HG03159 (cell line): ENCODE results near the gene NAAA.
"Not testable (repeated sequence)": the region's sequence is repeated elsewhere in the genome, so short reads cannot be mapped to it uniquely, and the experiment has no call there.

Source experiments
- ATAC-seq: cut with Tn5 transposase; IDR thresholded peaks from one replicate; pipeline ENCODE4 v1.9.1; 2021; ENCODE audit warnings: mild to moderate bottlenecking, moderate library complexity; ENCODE audit not compliant: unreplicated experiment

Gene NAAA

DNA sequence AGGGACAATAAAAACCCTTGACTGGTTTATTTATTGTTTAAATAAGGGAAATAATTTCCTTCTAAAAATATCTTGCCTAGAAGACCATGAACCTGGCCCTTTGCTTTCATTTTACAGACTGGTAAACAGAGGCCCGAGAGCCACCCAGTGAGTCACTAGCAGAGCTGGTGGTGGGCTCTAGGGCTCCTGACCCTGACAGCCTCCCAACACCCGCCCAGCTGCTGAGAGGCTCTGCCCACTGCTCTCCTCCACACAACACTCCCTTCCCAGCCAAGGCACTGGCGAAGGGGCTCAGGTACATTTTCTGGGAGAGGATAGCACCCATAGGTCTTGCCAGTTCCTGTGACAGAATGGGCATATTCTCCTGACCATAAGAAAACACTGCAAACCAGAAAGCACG lies 20.5 kb downstream of the NAAA start:
- ATAC-seq = no peak

DNA sequence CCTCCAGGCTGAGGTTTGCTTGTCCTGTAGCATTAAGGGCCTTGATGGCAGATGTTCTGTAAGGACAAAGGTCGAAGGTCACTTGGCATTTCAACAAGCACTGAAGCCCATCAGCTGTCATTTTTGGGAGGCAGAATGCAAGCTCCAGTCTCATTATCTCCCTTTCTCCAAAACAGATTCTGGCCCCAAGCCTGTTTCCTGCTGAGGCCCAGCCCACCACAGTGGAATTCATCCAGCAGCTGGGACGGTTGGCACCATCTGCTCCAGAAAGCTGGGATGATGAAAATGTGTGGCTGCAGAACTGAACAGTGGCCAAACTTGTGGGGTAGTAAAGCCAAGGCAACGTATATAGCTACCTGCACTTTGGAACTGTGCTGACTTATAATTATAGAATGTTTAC lies 20.9 kb downstream of the NAAA start:
- ATAC-seq = no peak

DNA sequence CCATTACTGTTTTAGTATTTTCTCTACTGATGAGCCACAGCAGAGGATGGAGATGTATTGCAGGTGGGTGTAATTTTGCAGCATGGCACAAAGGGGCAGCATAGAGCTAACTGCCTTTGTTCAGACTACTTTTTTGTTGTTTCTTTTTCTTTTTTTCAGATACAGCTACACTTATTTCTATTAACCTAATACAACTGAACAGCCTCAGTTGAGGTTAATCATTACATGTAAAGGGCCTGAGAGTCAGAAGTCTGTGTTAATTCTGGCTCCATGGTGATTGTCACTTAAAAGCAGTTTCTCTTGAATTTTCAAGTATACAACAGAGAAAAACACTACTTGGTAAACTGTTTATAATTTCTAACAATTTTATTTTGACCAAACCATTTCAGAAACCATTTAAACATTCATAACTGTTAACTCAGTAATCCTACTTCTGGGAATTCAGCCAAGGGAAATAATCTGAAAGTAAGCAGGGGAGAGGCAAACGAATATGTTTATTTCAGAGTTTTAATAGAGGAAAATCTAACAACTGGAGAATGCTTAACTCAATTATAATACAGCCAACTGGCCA lies 24.6 kb downstream of the NAAA start:
- peak; percentile 93 for ATAC-seq

DNA sequence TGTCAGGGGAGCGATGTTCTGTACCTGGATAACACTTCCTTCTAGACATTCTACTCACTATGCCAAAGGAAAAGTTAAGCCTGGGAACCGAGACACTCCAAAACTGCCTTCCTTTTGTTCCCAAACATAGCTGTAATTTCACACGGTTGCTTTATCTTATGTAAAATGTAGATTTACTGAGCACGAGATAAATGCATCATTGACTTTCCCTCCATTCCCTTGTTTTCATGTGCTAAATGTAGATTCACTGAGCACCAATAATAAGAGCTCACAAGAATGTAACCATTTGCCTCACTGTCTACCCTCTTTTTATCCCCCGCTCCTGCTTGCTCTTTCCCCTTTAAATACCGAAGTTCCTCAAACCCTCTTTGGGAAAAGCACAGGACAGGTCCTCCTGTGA lies 27.8 kb downstream of the NAAA start:
- ATAC-seq = no peak

DNA sequence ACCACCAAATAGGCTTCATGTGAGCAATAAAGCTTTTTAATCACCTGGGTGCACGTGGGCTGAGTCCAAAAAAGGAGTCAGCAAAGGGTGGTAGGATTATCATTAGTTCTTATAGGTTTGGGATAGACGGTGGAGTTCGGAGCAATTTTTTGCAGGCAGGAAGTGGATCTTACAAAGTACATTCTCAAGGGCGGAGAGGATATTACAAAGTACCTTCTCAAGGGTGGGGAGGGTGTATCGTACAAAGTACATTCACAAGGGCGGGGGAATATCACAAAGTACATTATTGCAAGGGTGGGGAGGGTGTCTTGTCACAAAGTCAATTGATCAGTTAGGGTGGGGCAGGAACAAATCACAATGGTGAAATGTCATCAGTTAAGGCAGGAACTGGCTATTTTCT lies 30.0 kb downstream of the NAAA start:
- not testable (repeated sequence) for ATAC-seq

DNA sequence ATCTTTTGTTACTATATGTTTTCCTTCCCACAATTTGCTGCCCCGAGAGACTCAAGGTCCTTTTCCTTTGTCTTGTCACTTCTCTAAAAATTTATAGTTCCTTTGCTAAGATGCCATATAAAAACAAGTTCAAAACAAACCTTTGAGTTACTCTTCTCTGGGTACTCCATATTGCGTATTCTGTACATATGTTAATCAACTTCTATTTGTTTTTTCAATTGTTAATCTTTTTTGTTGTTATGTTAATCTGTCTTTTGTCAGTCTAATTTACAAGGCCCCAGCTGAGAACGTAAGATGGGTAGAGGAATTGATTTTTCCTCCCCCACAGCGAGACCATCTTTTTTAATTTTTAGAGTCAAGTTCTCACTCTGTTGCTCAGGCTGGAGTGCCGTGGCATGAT lies 31.4 kb downstream of the NAAA start:
- no peak for ATAC-seq

DNA sequence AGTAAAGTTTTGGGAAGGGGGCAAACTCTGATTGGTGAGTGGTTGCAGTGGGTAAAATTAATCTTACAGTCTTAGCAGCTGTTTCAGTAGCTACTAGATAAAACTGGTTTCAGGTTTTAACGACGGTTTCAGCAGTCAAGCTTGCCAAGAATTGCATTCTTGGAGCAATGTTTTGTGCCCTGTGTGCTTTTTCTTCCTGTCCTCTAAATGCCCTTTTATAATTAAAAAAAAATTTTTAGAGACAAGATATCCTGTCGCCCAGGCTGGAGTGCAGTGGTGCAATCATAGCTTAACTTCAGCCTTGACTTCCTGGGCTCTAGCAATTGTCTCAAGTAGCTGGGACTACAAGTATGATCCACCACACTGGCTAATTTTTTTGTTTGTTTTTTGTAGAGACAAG lies 32.3 kb downstream of the NAAA start:
- no peak for ATAC-seq

DNA sequence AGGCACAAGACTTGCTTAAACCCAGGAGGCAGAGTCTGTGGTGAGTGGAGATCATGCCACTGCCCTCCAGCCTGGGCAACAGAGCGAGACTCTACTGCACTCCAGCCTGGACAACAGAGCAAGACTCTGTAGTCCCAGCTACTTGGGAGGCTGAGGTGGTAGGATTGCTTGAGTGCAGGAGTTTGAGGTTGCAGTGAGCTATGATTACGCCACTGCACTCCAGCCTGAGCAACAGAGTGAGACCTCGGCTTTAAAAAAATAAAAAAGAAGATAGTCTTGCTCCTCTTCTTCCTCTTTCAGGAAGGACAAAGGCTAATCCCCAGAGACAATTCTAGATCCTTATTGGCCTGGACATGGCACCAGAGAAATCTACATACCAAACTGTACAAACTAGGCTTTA lies 32.8 kb downstream of the NAAA start:
- ATAC-seq = no peak

DNA sequence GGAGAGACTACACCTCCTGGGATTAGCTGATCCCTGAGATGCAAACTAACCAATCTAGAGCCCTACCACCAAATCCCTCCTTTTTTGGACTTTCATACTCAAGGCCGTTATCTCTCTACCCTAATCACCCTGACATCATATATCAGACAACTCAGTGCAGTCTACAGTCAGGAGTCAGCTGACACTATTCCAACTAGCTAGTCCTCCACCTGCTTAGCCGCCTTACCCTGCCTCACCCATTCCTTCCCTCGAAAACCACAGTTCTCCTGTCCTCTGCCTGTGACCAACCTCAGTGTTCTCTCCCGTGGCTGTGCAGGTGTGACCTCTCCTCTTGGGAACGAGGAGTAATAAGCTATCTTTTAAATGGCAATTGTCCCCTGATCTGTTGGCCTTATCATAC lies 36.7 kb downstream of the NAAA start:
- ATAC-seq = no peak

DNA sequence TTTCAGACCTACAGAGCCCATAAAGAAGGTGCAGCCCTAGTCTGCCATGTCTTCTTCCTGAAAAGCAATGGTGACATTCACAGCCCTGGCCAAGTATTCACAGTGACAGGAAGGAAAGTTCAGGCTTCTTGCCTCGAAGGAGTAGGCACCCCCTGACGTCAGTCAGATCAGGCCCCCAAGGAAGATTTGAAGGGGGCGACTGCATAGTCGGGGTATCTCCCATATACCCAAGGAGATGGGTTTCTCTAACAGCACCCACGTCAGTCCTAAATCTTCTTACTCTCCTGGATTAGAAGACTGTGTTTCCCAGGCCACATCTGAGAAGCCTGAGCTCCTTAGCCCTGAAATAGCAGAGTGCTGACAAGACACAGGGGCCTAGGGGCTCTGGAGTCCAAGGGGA lies 38.5 kb downstream of the NAAA start, which contains the start of gene PPEF2:
TSS of gene PPEF2 (minus strand) at position 101 of the 400 bp plus-strand sequence. CDS start 6,127 bp downstream, outside the sequence.
- no peak for ATAC-seq

DNA sequence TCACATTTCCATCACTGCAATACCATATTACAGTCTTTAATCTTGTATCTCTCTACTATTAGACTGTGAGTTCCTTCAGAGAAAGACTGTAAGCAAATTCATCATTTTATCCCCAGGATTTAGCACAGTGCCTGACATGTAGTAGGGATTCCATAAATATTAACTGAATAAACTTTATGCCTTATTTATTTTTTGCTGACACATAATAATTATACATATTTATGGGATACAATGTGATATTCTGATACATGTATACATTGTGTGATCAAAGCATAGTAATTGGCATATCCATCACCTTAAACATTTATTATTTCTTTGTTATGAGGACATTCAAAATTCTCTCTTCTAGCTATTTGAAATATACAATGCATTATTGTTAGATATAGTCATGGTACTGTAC lies 42.3 kb downstream of the NAAA start:
- ATAC-seq = no peak

DNA sequence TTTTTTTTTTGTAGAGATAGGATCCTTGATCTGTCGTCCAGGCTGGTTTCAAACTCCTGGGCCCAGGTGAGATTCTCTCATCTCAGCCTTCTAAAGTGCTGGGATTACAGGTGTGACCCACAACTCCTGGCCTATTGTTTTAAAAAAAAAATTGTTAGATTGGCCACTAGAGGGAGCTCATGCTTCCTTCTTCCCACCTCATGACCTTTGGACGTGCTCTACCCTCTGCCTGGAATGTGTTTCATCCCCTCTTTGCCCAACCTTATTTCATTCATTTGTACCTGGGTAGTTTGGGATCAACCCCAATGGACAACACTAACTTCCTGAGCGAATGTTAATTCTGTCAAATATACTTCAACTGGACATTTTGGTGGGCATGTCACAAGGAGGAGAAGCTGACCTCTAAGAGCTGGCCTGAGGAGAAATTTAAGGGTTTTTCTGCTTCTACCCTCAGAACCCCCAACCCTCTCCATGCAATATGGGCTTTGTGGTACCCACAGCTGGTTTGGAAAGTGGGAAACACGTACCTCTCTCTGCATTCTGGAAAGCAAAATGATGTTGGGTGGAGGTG lies 45.0 kb downstream of the NAAA start:
- ATAC-seq = no peak

DNA sequence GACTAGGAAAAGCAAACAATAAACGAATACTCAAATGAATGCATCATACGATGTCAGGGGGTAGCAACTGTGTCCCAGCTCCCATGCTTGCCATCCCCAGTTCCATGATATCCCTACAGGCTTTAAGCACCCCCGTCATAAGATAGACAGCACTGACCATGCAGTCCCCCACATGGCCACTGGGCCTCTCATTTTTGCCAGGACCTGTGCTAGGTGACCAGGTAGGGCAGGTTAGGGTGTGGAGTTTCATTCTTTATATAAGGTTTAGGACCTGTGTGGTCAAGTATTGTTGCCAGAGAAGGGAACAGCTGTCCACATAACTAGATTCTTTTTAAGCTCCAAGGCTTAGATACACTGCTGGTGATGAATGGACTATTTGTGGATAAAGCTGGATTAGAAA lies 48.3 kb downstream of the NAAA start:
- ATAC-seq = no peak

DNA sequence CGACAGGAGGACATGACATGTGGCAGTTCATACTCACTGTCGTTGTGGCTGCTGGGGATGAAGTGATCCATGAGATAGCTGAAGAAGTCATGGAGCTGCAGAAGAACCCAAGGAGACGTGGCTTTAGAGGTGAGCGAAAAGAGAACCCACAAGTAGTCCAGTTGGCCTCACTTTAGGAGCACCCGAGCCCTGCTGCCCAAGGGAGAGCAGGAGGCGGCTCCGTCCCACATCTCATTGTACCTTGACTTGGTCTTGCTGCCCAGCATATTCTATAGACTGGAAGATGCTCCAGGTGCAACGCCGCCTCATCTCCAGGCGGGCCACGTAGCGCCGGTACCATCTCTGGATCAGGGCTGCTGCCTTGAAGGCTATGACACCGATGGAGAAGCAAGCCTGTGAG lies 49.2 kb downstream of the NAAA start:
- ATAC-seq = no peak

DNA sequence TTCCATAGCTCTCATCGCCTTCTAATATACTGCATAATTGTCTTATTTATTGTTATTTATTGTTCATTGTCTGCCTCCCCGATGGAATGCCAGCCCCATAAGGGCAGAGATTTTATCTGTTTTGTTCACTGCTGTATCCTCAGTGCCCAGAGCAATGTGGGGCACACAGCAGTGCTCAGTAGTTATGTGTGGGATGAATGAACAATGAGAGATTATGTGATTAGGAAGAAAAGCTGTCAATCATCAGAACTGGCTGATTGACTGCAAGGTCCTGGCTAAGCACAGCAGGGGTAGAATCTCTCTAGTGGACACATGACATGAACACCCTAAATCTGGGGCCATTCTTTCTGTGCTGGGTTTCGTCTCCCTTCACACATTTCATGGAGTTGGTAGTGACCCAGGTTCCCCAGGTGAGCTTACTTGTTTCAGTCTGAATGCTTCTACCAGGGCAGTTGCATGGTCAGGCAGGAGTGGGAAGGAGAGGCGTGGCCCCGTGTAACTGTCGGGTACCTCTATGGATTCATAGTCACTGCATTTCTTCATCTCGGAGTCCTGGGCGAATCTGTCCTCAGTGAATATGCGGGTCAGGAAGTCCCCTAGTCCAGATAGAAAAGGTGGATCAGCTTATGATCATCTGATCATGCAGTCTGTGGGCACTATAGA lies 51.1 kb downstream of the NAAA start:
- ATAC-seq = no peak

DNA sequence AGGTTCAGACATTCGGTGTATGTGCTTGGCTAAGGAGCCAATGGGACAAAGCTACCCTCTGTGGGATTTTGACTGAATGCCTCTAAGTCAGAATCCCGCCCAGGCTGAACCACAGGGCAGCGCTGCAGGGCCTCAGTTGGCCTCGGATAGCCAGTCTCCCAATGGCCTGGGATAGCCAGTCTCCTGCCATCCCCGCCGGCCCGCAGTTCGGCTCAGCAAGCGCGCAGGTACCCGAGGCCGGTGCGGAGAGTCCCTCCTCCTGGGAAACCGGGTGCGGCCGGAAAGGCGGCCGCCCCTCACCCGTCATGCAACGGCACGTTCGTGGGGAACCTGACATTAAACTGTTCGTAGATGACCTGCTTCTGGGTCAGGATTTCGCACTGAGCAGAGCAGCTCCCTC lies 54.7 kb downstream of the NAAA start:
- ATAC-seq = no peak

DNA sequence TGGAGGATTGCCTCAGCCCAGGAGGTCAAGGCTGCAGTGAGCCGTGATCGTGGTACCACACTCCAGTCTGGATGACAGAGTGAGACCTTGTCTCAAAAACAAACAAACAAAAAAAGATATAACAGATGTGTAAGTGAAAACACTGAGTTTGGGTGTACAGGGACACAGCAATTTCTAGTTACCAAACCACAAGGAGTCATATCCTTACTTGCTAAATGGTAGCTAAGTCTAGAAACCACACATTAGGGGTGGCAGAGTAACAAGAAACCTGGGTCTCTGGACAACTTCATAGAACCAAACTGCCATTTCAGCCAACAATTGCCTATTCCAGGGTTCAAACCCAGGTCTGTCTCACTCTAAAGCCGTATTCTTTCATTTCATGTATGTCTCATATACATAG lies 59.3 kb downstream of the NAAA start:
- ATAC-seq = no peak

DNA sequence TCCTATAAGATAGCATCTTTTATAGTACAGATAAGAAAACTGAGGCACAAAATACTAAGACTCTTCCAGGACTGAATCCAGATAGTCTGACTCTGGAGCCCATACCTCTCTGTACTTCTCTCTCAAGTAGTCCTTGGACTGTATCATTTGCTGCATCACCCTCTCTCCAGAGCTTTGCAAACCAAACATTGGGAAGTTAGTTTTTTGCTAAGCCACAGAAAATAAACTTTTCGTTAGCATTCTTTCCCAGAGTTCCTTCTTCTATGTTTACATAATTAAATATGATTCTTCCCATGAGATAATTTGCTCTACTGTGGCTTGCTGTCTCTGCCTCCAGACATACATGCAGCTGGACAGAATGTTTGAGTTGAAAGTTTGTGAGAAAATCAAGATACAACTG lies 60.5 kb downstream of the NAAA start:
- ATAC-seq = no peak

DNA sequence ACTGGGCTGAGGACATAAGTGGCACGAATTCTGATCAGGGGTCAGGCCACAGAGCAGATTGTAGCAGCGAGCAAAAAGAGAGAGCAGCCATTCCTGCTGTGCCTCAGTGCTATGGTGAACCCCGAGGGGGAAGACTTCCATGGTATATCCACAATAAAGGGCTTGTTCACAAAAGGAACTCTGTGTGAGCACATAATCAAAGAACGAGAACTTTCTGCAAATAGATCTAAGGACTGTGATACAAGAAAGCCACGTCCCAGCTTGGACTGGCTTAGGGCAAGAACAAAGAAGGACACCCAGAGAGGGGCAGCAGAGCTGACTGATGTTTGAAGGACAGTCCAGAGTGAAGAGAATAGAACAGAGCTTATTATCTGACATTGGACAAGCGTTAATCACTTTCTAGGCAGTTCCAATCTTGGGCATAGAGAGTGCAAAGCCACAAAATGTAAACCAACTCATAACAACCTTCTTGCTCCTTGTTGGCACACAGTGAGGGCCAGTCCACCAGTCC lies 62.5 kb downstream of the NAAA start:
- ATAC-seq = no peak

DNA sequence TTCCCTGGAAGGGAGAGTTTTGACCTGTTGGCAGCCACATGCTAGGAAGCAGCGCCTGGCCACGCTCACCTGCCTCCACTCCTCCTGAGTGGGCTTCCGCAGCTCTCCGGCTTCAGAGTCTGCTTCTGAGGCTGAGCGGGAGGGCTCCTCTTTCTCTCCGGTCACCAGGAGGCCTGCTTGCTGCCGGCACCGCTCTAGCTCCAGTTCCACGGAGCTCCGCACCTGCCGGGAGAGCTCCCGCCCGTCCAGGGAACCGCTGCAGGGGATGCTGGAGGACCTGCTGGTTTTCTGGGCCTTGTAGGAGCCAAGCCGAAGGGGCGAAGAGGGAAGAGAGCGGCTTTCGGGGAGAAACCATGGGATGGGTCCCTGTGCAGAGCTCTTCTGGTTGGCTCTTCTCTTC lies 64.6 kb downstream of the NAAA start:
- ATAC-seq = no peak

DNA sequence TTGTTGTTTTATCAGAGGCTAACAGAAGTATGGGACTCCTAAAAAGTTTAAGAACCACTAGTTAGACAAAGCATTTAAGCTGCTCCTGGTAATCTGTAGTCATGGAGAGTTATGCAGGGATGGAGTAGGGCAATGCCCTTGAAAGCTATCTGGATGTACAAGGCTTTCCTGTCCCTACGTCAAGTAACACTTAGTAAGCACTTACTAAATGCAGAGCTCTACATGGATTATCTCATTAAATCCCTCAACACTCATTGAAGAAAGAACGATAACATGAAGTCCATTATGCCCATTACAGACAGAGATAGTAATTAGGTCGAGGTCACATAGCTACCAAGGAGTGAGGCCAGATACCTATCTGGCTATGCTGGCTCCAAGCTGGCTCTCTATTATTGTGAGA lies 71.7 kb downstream of the NAAA start:
- no peak for ATAC-seq

DNA sequence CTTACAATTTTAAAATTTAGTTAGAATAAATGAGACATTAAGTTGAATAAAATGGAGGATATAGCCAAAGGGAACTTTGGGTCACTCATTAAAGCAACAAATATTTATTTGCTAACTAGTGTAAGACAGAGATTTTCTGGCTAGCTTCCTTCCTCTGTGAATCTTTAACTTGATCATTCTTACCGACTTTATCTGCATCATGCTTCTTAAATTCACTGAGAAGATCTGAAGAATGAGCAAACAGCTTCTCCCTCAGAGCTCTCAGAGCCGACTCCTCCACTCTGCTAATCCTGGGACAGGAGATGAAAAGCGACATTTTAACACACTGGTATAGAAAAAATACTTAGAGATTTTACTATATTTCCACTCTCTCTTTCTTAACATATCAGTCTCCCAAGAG lies 73.7 kb downstream of the NAAA start:
- no peak for ATAC-seq
